Astrocyte of the spinal cord (primary cell): ENCODE data around the gene SBF1.
"Not testable (repeated sequence)": the region's sequence is repeated elsewhere in the genome, so short reads cannot be mapped to it uniquely, and the experiment has no call there.

Experiments used
- DNase-seq: peaks from one replicate; pipeline ENCODE4 v3.0.0; 2011; ENCODE audit warnings: low read depth, low spot score
- H3K4me3 ChIP-seq: 2 replicates; pipeline ENCODE4 v1.5.1; 2011; ENCODE audit warnings: low read depth, mild to moderate bottlenecking, low read length, moderate library complexity
- in situ Hi-C: cut with HindIII; loops from 2 replicates; pipeline ENCODE4 v1.10.0; 2017; ENCODE audit warnings: low sequenced_read_pairs
- TF ChIP-seq, protein P1 (sequence below): IDR thresholded peaks from 2 replicates; pipeline ENCODE4 v1.5.1; 2012; ENCODE audit warnings: low read depth, mild to moderate bottlenecking, low read length, inconsistent platforms

Gene SBF1

GRCh38 chr22:50403701-50404101 is 71.1 kb downstream of the SBF1 start:
- no peak overlapping the region for H3K4me3 ChIP-seq
- in situ Hi-C loops, result no loop called here
- TF ChIP-seq, protein P1, sequence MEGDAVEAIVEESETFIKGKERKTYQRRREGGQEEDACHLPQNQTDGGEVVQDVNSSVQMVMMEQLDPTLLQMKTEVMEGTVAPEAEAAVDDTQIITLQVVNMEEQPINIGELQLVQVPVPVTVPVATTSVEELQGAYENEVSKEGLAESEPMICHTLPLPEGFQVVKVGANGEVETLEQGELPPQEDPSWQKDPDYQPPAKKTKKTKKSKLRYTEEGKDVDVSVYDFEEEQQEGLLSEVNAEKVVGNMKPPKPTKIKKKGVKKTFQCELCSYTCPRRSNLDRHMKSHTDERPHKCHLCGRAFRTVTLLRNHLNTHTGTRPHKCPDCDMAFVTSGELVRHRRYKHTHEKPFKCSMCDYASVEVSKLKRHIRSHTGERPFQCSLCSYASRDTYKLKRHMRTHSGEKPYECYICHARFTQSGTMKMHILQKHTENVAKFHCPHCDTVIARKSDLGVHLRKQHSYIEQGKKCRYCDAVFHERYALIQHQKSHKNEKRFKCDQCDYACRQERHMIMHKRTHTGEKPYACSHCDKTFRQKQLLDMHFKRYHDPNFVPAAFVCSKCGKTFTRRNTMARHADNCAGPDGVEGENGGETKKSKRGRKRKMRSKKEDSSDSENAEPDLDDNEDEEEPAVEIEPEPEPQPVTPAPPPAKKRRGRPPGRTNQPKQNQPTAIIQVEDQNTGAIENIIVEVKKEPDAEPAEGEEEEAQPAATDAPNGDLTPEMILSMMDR, result no peak
- no peak for DNase-seq

GRCh38 chr22:50401907-50402306 is 72.9 kb downstream of the SBF1 start:
- in situ Hi-C loops, result no loop called here
- no peak overlapping the region for H3K4me3 ChIP-seq
- no peak for DNase-seq
- TF ChIP-seq, protein P1, result no peak

- TF ChIP-seq, protein P1, result no peak
- no peak for DNase-seq
- H3K4me3 ChIP-seq, result no peak overlapping the region
- in situ Hi-C loops, result no loop called here
Observed at GRCh38 chr22:50400931-50401330, 73.9 kb downstream of the SBF1 start.

DNA sequence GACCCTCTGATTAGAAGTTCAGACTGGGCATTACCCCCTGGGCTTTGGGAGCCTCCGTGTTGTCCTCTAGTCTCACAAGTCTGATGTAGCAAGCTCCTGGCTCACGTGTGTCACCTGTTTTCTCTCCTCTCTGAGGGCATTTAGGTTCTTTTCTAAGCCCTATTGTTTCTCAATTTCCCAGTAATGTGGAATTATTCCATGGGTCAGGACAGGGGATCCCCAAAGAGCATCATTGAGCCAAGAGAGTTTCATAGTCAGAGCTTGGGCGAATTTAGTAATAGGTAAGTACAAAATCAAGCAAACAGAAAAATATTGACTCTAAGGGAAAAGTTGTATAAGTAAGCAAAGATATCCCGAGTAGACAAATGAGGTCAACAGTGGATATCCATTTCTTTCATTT is 74.4 kb downstream of the SBF1 start:
- H3K4me3 ChIP-seq, result no peak overlapping the region
- in situ Hi-C loops, result no loop called here
- TF ChIP-seq, protein P1, result no peak
- no peak for DNase-seq

DNA sequence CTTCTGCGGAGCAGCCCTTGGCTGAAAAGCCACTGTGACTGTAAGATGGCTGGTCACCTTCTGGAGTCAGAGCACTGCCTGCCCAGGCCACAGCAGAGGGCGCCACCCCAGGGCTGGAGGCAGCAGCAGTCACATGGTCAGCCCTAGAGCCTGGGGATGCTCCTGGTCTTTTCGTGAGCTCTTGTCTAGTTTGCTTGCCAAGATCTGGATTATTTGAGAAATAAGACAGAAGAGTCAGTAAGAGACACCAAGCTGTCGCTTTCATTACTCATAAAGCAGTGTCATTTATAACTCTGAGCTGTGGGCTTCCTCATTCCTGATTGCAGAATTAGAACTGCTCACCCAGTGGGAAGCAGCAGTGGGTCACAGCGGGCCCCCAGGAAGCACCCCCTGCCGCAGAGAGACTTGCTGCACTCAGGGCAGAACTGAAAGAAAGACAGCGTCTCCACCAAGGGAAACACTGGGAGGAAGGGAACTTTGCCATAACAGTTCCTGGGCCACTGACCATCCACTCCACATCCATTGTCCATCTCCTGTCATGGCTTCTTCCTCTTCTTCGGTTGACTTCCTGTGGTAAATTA is 75.0 kb downstream of the SBF1 start:
- DNase-seq, result no peak
- in situ Hi-C loops, result no loop called here
- no peak overlapping the region for H3K4me3 ChIP-seq
- TF ChIP-seq, protein P1, result peak; percentile 40

- H3K4me3 ChIP-seq, result no peak overlapping the region
- TF ChIP-seq, protein P1, result no peak
- no peak for DNase-seq
- in situ Hi-C loops, result no loop called here
Observed at GRCh38 chr22:50398831-50399648, 75.8 kb downstream of the SBF1 start.

- DNase-seq, in situ Hi-C loops, H3K4me3 ChIP-seq: not testable (repeated sequence)
Observed at GRCh38 chr22:50397371-50398060, 77.3 kb downstream of the SBF1 start.
